ENCODE results near the gene MCHR2. TPM values are rescaled to one million over a fixed set of nuclear protein-coding genes. Genes with fewer than 3 reads are reported as not detected.

The MCHR2 gene
- total RNA-seq, 3 donors from 2014 or later (not counting 1 experiment from before 2014, with no cell fraction given), result not detected

DNA sequence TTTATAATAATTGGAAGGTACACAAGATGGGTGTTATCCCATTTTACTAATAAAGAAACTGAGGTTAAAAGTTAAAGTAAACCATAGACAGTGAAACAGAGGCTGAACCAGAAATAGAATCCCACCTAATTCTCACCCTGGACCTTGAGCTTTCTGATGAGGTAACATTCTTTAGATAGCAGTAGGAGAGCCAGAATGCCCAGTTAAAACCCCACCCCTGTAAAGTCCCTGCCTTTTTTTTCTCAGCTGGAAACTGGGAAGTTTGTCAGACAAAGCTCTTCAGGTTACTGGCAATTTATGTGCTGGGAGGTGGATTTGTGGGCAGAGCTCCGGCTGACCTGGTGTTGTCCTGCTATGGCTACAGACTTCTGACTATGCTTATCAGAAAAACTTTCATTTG, 1.9 kb upstream of the MCHR2 start:
- Mint-ChIP-seq H3K9me3 (no peaks in the 10 kb centered on the region), H3K27ac (no peak overlapping the region), H3K36me3 (no peaks in the 10 kb centered on the region), H3K4me3 (no peak overlapping the region), H3K4me1 (no peaks in the 10 kb centered on the region), H3K27me3 (ENCODE audit: low read depth in 2 of 2) (peaks cover 23 to 34% of the 10 kb centered on the region in 2 donors)
- ATAC-seq (no peak), DNase-seq (no peak)
- no peaks in the 10 kb centered on the region for H3K4me1 ChIP-seq (ENCODE audit: control insufficient read depth, insufficient read depth, low read length)
- no peaks in the 10 kb centered on the region for H3K9me3 ChIP-seq (ENCODE audit: control insufficient read depth, insufficient read depth, low read length)
- H3K36me3 ChIP-seq (ENCODE audit: control insufficient read depth, insufficient read depth, low read length), result no peaks in the 10 kb centered on the region
- intact Hi-C loops (cut with micrococcal nuclease), result no loop called here
- WGBS (ENCODE audit: insufficient coverage), result 82% methylated on average over 1 of the region's 1 CpG
- peaks cover 14% of the 10 kb centered on the region for H3K27me3 ChIP-seq (ENCODE audit: control insufficient read depth, insufficient read depth, low read length)
- TF ChIP-seq, protein P1, sequence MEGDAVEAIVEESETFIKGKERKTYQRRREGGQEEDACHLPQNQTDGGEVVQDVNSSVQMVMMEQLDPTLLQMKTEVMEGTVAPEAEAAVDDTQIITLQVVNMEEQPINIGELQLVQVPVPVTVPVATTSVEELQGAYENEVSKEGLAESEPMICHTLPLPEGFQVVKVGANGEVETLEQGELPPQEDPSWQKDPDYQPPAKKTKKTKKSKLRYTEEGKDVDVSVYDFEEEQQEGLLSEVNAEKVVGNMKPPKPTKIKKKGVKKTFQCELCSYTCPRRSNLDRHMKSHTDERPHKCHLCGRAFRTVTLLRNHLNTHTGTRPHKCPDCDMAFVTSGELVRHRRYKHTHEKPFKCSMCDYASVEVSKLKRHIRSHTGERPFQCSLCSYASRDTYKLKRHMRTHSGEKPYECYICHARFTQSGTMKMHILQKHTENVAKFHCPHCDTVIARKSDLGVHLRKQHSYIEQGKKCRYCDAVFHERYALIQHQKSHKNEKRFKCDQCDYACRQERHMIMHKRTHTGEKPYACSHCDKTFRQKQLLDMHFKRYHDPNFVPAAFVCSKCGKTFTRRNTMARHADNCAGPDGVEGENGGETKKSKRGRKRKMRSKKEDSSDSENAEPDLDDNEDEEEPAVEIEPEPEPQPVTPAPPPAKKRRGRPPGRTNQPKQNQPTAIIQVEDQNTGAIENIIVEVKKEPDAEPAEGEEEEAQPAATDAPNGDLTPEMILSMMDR (IDR thresholded peaks at IDR 0.05), result no peak
- no peak overlapping the region for H3K4me3 ChIP-seq (ENCODE audit: low read length)
- no peak overlapping the region for H3K27ac ChIP-seq (ENCODE audit: low read length)

DNA sequence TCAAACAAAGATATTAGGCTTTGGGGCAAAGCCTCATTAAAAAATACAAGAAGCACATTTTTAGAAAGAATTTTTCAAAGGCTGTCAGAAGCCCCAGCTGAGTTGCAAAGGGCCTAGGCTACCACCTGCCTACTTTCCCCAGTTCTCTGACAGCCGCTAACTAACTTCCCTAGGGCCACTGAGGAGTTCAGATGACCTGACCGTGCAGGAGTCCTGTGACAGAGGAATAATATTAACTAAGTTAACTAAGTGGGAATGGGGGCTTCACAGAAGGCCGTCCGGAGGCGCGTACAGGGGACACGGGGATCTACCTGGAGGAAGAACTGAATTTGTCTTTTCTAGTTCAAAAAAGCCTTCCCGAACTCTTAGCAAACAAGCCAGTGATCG, 884 bp downstream of the MCHR2 start:
- 41% methylated on average over 9 of the region's 9 CpGs for WGBS (ENCODE audit: insufficient coverage)
- Mint-ChIP-seq H3K36me3 (no peaks in the 10 kb centered on the region), H3K27me3 (ENCODE audit: low read depth in 2 of 2) (peaks cover 24 to 34% of the 10 kb centered on the region in 2 donors), H3K4me1 (no peaks in the 10 kb centered on the region), H3K9me3 (no peaks in the 10 kb centered on the region), H3K4me3 (no peak overlapping the region), H3K27ac (no peak overlapping the region)
- peaks cover 14% of the 10 kb centered on the region for H3K27me3 ChIP-seq (ENCODE audit: control insufficient read depth, insufficient read depth, low read length)
- no peaks in the 10 kb centered on the region for H3K36me3 ChIP-seq (ENCODE audit: control insufficient read depth, insufficient read depth, low read length)
- H3K27ac ChIP-seq (ENCODE audit: low read length), result no peak overlapping the region
- no peak for ATAC-seq
- H3K4me1 ChIP-seq (ENCODE audit: control insufficient read depth, insufficient read depth, low read length), result no peaks in the 10 kb centered on the region
- intact Hi-C loops (cut with micrococcal nuclease), result no loop called here
- no peaks in the 10 kb centered on the region for H3K9me3 ChIP-seq (ENCODE audit: control insufficient read depth, insufficient read depth, low read length)
- TF ChIP-seq, protein P1 (IDR thresholded peaks at IDR 0.05), result no peak
- H3K4me3 ChIP-seq (ENCODE audit: low read length), result no peak overlapping the region
- DNase-seq, result no peak

DNA sequence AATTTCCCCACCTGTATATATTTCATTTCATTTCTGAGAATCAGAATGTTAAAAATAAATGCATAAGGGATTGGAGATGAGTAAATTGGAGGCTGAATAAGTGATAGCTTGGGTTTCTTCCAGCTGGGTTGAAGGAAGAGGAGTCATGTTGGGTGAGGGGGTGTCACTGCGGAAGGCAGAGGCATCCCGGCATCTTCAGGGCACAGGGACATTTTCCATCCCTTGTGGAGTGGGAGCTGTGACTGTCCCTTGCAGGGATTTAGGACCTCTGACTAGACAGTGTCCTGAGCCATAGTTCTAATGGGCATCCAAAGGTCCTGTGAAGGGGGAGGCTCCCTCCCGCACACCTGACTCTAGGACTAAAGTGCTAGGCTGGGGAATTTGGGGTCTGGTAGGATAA, 2.1 kb downstream of the MCHR2 start:
- H3K27ac Mint-ChIP-seq, result no peak overlapping the region
- 89% methylated on average over 3 of the region's 3 CpGs for WGBS (ENCODE audit: insufficient coverage)
- Histone ChIP-seq H3K9me3 (ENCODE audit: control insufficient read depth, insufficient read depth, low read length) (no peaks in the 10 kb centered on the region), H3K27me3 (ENCODE audit: control insufficient read depth, insufficient read depth, low read length) (peaks cover 14% of the 10 kb centered on the region), H3K4me3 (ENCODE audit: low read length) (no peak overlapping the region), H3K36me3 (ENCODE audit: control insufficient read depth, insufficient read depth, low read length) (no peaks in the 10 kb centered on the region), H3K4me1 (ENCODE audit: control insufficient read depth, insufficient read depth, low read length) (no peaks in the 10 kb centered on the region), H3K27ac (ENCODE audit: low read length) (no peak overlapping the region)
- peaks cover 24 to 34% of the 10 kb centered on the region in 2 donors for H3K27me3 Mint-ChIP-seq (ENCODE audit: low read depth in 2 of 2)
- no peaks in the 10 kb centered on the region for H3K9me3 Mint-ChIP-seq
- ATAC-seq (no peak), DNase-seq (no peak)
- intact Hi-C loops (cut with micrococcal nuclease), result no loop called here
- H3K4me3 Mint-ChIP-seq, result no peak overlapping the region
- H3K36me3 Mint-ChIP-seq, result no peaks in the 10 kb centered on the region
- no peaks in the 10 kb centered on the region for H3K4me1 Mint-ChIP-seq
- TF ChIP-seq, protein P1 (IDR thresholded peaks at IDR 0.05), result no peak

DNA sequence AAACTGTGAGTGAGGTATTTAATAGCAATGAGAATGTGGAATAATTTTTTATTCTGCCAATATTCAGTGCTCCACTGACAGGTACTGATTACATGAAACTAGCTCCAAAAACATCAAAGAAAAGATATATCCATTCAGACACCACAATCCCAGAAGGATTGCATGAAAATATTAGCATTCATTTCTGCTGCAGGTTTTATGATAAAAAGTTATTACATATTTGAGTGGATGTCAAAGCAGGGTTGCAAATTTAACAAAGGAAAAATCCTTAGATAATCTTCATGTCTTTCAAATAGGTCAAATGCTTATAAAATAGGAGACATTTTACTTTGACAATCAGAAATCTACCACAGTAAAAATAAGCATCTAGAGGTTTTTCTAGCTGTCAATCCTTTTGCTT, 13.3 kb downstream of the MCHR2 start:
- intact Hi-C loops (cut with micrococcal nuclease), result no loop called here
- no peak overlapping the region for H3K4me3 ChIP-seq (ENCODE audit: low read length)
- H3K27me3 Mint-ChIP-seq (ENCODE audit: low read depth in 2 of 2), result no peaks in the 10 kb centered on the region
- H3K9me3 ChIP-seq (ENCODE audit: control insufficient read depth, insufficient read depth, low read length), result peaks cover 3% of the 10 kb centered on the region
- no peak for ATAC-seq
- no peak overlapping the region for H3K27ac Mint-ChIP-seq
- no peaks in the 10 kb centered on the region for H3K36me3 Mint-ChIP-seq
- H3K4me1 ChIP-seq (ENCODE audit: control insufficient read depth, insufficient read depth, low read length), result no peaks in the 10 kb centered on the region
- H3K27ac ChIP-seq (ENCODE audit: low read length), result no peak overlapping the region
- no peaks in the 10 kb centered on the region for H3K4me1 Mint-ChIP-seq
- DNase-seq, result no peak
- H3K36me3 ChIP-seq (ENCODE audit: control insufficient read depth, insufficient read depth, low read length), result no peaks in the 10 kb centered on the region
- no peak overlapping the region for H3K4me3 Mint-ChIP-seq
- peaks cover 2% of the 10 kb centered on the region for H3K27me3 ChIP-seq (ENCODE audit: control insufficient read depth, insufficient read depth, low read length)
- peaks cover 0 to 4% of the 10 kb centered on the region in 2 donors for H3K9me3 Mint-ChIP-seq
- TF ChIP-seq, protein P1 (IDR thresholded peaks at IDR 0.05), result no peak

Data from natural killer cell (primary cell).